OCI-LY3 (cell line): ENCODE results near the gene HMX3.

ENCODE experiments used
- H2AFZ ChIP-seq: fragments of 200-600, 300-600 bp; shearing (Covaris generic); 2 replicates; pipeline ENCODE4 v1.6.0; 2014; ENCODE audit warnings: antibody characterized with exemption, low read depth, low read length
- H3K27ac ChIP-seq: fragments of 200-600, 300-600 bp; sonication (generic); 2 replicates; pipeline ENCODE4 v1.5.1; 2014; ENCODE audit warnings: mild to moderate bottlenecking, low read length, moderate library complexity, mixed read lengths
- H3K27me3 ChIP-seq: fragments of 200-600, 300-600 bp; sonication (generic); 2 replicates; pipeline ENCODE4 v1.6.1; 2014; ENCODE audit warnings: low read depth, low read length, mixed read lengths
- H3K36me3 ChIP-seq: fragments of 200-600, 300-600 bp; sonication (generic); replicated peaks from 2 replicates; pipeline ENCODE3; 2014; ENCODE audit warnings: low read depth, low read length, mixed read lengths
- H3K4me1 ChIP-seq: fragments of 300-600, 200-600 bp; sonication (generic); 2 replicates; pipeline ENCODE4 v1.6.1; 2014; ENCODE audit warnings: low read length, mixed read lengths
- H3K4me2 ChIP-seq: fragments of 200-600, 300-600 bp; sonication (generic); 2 replicates; pipeline ENCODE4 v1.6.1; 2014; ENCODE audit warnings: low read length, mixed read lengths
- H3K4me3 ChIP-seq: fragments of 300-600, 200-600 bp; sonication (generic); 2 replicates; pipeline ENCODE4 v1.5.1; 2014; ENCODE audit warnings: antibody characterized with exemption, mild to moderate bottlenecking, low read length, moderate library complexity
- H3K79me2 ChIP-seq: fragments of 300-600, 200-600 bp; shearing (Covaris generic); 2 replicates; pipeline ENCODE4 v1.6.1; 2014; ENCODE audit warnings: mild to moderate bottlenecking, low read length, mixed read lengths
- H3K9ac ChIP-seq: fragments of 300-600, 200-600 bp; shearing (Covaris generic); 2 replicates; pipeline ENCODE4 v1.6.0; 2014; ENCODE audit warnings: mild to moderate bottlenecking, low read length, moderate library complexity
- H3K9me3 ChIP-seq: fragments of 200-600, 300-600 bp; shearing (Covaris generic); 2 replicates; pipeline ENCODE4 v1.6.1; 2014; ENCODE audit warnings: low read length, mixed read lengths; ENCODE audit not compliant: insufficient read depth
- H4K20me1 ChIP-seq: fragments of 200-600, 300-600 bp; sonication (generic); 2 replicates; pipeline ENCODE4 v1.6.1; 2016; ENCODE audit warnings: low read length, mixed read lengths; ENCODE audit not compliant: insufficient read depth
- CTCF ChIP-seq: fragments of 200-600, 300-600 bp; sonication (generic); IDR thresholded peaks from 2 replicates; pipeline ENCODE4 v1.5.1; 2014; ENCODE audit warnings: antibody characterized with exemption, low read length, low read depth
- EZH2phosphoT487 ChIP-seq: fragments of 200-600 bp; shearing (Covaris generic); IDR thresholded peaks from 2 replicates; pipeline ENCODE4 v1.6.1; 2018; ENCODE audit warnings: antibody characterized with exemption, mixed run types, low read depth

The HMX3 gene

GRCh38 chr10:123135415-123136141 lies at the start of gene HMX3:
TSS of gene HMX3 (plus strand) at chr10:123135970. CDS start at chr10:123136051, 81 bp downstream.
- Histone ChIP-seq H3K4me2 (no peak within 1 kb of the TSS), H3K79me2 (no peaks in the 10 kb centered on the region), H4K20me1 (no peaks in the 10 kb centered on the region), H3K27me3 (0 out of 2 replicates have a peak, but pooled peaks cover 2% of the 10 kb centered on the region), H3K27ac (no peak within 1 kb of the TSS), H3K9me3 (no peaks in the 10 kb centered on the region), H3K36me3 (no peaks in the 10 kb centered on the region), H3K4me3 (no peak within 1 kb of the TSS), H2AFZ (no peak within 1 kb of the TSS), H3K4me1 (no peaks in the 10 kb centered on the region), H3K9ac (no peak within 1 kb of the TSS)
- no peak for TF ChIP-seq CTCF

- TF ChIP-seq CTCF: no peak
- TF ChIP-seq EZH2phosphoT487: no peak
- no peak overlapping the region for H3K9ac ChIP-seq
- H3K27ac ChIP-seq: no peak overlapping the region
- H3K27me3 ChIP-seq: no peaks in the 10 kb centered on the region
- no peak overlapping the region for H3K4me3 ChIP-seq
- H3K4me1 ChIP-seq: no peaks in the 10 kb centered on the region
- H3K9me3 ChIP-seq: no peaks in the 10 kb centered on the region
- no peak overlapping the region for H2AFZ ChIP-seq
- H3K4me2 ChIP-seq: no peak overlapping the region
- H4K20me1 ChIP-seq: no peaks in the 10 kb centered on the region
- H3K36me3 ChIP-seq: no peaks in the 10 kb centered on the region
- H3K79me2 ChIP-seq: no peaks in the 10 kb centered on the region
Observed at GRCh38 chr10:123086281-123086680, 49.5 kb upstream of the HMX3 start.

- Histone ChIP-seq H3K9me3 (no peaks in the 10 kb centered on the region), H3K27me3 (no peaks in the 10 kb centered on the region), H2AFZ (no peak overlapping the region), H3K27ac (no peak overlapping the region), H3K4me2 (no peak overlapping the region), H3K4me1 (no peaks in the 10 kb centered on the region), H4K20me1 (no peaks in the 10 kb centered on the region), H3K36me3 (no peaks in the 10 kb centered on the region), H3K4me3 (no peak overlapping the region), H3K9ac (no peak overlapping the region), H3K79me2 (no peaks in the 10 kb centered on the region)
- TF ChIP-seq EZH2phosphoT487 (no peak), CTCF (no peak)
Observed at GRCh38 chr10:123087348-123087747, 48.4 kb upstream of the HMX3 start.

GRCh38 chr10:123087786-123088185 lies 48.0 kb upstream of the HMX3 start:
- no peak overlapping the region for H3K27ac ChIP-seq
- H3K79me2 ChIP-seq: no peaks in the 10 kb centered on the region
- H3K4me2 ChIP-seq: no peak overlapping the region
- no peaks in the 10 kb centered on the region for H4K20me1 ChIP-seq
- H3K9ac ChIP-seq: no peak overlapping the region
- no peaks in the 10 kb centered on the region for H3K36me3 ChIP-seq
- no peaks in the 10 kb centered on the region for H3K9me3 ChIP-seq
- H3K4me3 ChIP-seq: no peak overlapping the region
- TF ChIP-seq EZH2phosphoT487 (no peak), CTCF (no peak)
- H3K27me3 ChIP-seq: no peaks in the 10 kb centered on the region
- no peak overlapping the region for H2AFZ ChIP-seq
- H3K4me1 ChIP-seq: no peaks in the 10 kb centered on the region
